Measurements from ENCODE around the gene MVB12B.

DNA sequence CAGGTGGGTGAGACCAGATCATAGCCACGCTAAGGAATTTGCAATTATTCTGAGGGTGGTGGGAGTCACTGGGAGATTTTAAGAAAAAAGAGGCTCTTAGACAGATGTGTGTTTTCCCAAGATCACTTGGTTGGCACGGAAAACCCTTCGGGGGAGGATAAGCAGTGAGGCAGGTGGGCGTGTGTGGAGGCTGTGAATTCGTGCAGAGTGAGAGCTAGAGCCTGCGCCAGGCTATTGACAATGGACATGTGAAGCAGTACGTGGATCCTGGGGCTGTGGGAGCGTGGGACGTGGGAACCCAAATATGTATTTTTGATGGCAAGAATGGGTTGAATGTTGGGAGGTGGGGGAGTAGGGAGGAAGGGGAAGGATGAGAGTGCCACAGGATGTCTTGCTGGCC is 19.4 kb downstream of the MVB12B start:
- no peak for TF ChIP-seq POLR2A (IDR thresholded peaks at IDR 0.05)
- TF ChIP-seq, protein P1, sequence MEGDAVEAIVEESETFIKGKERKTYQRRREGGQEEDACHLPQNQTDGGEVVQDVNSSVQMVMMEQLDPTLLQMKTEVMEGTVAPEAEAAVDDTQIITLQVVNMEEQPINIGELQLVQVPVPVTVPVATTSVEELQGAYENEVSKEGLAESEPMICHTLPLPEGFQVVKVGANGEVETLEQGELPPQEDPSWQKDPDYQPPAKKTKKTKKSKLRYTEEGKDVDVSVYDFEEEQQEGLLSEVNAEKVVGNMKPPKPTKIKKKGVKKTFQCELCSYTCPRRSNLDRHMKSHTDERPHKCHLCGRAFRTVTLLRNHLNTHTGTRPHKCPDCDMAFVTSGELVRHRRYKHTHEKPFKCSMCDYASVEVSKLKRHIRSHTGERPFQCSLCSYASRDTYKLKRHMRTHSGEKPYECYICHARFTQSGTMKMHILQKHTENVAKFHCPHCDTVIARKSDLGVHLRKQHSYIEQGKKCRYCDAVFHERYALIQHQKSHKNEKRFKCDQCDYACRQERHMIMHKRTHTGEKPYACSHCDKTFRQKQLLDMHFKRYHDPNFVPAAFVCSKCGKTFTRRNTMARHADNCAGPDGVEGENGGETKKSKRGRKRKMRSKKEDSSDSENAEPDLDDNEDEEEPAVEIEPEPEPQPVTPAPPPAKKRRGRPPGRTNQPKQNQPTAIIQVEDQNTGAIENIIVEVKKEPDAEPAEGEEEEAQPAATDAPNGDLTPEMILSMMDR (IDR thresholded peaks at IDR 0.05) = no peak

All from Peyer's patch (tissue), 4 donors.